A549 (cell line): ENCODE measurements around the gene ITGB3.

Experiments used
- EP300 ChIP-seq, 2 experiments: fragments of >200 bp; sonication (Bioruptor Twin); formaldehyde crosslinking; IDR thresholded peaks; 2 replicates in 1 of 2; 3 replicates in 1 of 2; pipeline ENCODE4 v1.6.1; 2016 to 2017
- MAZ ChIP-seq: fragments of 150-350 bp; IDR thresholded peaks from 2 replicates; pipeline ENCODE4 v1.6.1; 2014; ENCODE audit warnings: antibody characterized with exemption, low read depth, low read length, borderline replicate concordance
- TF ChIP-seq, protein P1 (sequence below): fragments of >200 bp; sonication (Bioruptor Twin); formaldehyde crosslinking; IDR thresholded peaks from 3 replicates; pipeline ENCODE4 v1.5.1; 2016

DNA sequence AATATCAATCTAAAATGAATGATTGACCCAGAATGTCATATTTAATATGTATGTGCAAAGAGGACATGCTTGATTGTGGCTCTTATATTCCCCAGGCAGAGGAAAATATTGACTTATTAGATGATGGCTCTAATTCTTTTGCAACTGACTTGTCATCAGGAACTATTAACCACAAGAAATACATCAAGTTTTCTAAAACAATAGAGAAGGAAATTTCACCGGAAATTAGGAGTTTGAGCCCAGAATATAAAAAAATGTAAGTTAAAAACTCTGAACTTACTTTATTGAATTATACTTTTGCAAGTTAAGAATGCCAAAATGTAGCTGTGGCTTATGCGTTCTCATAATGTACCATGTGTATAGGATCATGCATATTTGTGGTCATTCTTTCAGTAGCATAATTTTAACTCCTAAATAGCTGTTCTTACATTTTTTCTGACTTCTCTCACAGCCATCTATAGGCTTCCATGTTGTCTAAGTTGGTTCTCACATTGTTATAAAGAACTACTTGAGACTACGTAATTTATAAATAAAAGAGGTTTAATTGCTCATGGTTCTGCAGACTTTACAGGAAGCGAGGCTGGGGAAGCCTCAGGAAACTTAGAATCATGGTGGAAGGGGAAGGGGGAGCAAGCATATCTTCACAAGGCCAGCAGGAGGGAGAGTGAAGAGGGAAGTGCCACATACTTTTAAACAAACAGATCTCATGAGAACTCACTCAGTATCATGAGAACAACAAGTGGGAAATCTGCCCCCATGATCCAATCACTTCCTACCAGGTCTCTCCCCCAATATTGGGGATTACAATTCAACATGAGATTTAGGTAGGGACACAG lies 81.7 kb downstream of the ITGB3 start:
- TF ChIP-seq, protein P1, sequence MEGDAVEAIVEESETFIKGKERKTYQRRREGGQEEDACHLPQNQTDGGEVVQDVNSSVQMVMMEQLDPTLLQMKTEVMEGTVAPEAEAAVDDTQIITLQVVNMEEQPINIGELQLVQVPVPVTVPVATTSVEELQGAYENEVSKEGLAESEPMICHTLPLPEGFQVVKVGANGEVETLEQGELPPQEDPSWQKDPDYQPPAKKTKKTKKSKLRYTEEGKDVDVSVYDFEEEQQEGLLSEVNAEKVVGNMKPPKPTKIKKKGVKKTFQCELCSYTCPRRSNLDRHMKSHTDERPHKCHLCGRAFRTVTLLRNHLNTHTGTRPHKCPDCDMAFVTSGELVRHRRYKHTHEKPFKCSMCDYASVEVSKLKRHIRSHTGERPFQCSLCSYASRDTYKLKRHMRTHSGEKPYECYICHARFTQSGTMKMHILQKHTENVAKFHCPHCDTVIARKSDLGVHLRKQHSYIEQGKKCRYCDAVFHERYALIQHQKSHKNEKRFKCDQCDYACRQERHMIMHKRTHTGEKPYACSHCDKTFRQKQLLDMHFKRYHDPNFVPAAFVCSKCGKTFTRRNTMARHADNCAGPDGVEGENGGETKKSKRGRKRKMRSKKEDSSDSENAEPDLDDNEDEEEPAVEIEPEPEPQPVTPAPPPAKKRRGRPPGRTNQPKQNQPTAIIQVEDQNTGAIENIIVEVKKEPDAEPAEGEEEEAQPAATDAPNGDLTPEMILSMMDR = no peak
- no peak for TF ChIP-seq MAZ
- TF ChIP-seq EP300 (IDR thresholded peaks at IDR 0.05) = no peak
